Amygdala (tissue), 56 donors: ENCODE data around the gene DIAPH3.

Source experiments
- DNase-seq, 56 donors: peaks; one replicate each; lab custom pipeline; 2025; lab: John Stamatoyannopoulos, UW

DIAPH3 gene

GRCh38 chr13:60028021-60028420 lies 135.7 kb downstream of the DIAPH3 start:
- no peak for DNase-seq

DNA sequence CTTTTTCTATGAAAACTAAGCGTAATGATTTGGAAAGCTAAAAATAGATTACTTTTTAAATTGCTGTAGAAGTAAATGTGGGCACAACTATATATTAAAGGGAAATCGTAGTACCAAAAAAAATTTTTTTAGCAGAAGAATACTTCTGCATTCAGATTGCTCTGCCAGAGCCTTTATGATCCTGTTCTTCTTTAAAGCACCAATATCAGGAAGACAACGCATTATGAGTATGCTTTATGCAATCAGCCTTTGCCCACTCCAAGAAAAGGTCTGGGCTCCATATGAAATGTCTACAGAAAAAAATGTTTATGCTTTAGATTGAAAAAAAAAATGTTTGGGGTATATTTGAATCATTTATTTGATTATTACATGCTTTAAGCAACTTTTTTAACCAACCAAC lies 137.4 kb downstream of the DIAPH3 start:
- DNase-seq: no peak

DNA sequence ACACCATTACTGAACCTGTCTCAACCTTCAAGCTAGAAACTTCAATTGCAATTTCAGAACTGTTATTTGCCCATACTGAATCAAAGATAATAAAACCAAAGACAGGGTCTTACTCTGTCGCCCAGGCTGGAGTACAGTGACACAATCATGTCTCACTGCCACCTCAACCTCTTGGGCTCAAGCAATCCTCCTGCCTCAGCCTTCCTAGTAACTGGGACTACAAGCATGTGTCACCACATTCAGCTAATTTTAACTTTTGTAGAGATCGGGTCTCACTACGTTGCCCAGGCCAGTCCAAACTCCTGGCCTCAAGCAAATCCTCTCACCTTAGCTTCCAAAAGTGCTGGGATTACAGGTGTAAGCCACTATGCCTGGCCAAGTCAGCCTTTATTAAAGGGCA lies 143.4 kb downstream of the DIAPH3 start:
- DNase-seq: no peak

- DNase-seq: no peak
These were observed 144.4 kb downstream of the DIAPH3 start for GRCh38 chr13:60019119-60019993.

DNA sequence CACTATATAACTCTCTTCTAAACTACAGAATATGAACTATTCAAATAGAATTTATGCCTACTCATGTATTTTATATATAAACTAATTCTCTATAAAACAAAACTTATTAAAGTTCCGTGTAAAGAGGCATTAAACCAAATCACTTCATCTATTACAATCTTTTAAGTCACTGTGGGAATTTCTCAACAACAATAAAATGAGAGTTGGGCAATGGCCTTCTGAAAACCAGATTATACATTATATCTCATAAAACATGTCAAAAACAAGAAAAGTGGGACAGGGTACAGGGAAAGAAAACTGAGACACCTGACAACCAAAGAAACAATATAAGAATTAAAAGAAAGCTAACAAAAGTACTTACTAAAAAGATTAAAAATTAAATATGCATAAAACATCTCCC lies 145.2 kb downstream of the DIAPH3 start:
- no peak for DNase-seq

DNA sequence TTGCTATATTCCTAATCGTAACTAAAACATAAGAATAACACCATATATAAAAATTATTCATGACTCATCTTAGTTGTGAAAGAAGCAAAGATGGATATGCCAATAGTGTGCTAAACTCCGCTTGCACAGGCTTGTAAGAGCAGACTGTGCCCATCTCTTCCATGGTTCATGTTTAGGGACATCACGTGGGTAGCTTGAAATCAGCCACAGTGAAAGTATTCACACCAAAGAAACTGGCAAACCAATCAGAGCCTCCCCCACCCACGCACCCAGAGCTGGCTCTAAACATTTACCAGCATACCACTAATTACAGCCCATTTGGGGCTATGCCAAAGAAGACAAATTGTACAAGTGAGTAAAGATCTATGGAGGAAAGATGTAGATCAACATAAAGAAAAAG lies 147.5 kb downstream of the DIAPH3 start:
- no peak for DNase-seq

DNA sequence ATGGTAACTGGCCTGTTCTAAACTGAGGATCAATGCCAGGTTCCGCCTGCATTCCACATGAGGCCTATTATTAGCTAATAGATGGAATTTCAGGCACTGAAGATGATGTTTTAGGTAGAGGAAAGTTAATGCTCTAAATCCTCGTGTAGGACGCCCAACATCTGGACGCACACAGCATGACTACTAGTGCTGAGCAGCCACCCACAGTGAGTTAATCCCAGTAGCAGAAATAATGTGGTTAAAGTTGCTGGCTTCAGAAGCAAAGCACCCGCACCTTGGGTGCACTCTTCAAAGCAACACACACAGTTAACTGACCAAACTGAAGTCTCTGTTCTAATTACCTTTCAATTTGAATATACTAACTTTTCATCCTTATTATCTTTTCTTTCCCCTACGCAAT lies 150.6 kb downstream of the DIAPH3 start:
- no peak for DNase-seq

GRCh38 chr13:60012488-60012887 lies 151.2 kb downstream of the DIAPH3 start:
- no peak for DNase-seq

DNA sequence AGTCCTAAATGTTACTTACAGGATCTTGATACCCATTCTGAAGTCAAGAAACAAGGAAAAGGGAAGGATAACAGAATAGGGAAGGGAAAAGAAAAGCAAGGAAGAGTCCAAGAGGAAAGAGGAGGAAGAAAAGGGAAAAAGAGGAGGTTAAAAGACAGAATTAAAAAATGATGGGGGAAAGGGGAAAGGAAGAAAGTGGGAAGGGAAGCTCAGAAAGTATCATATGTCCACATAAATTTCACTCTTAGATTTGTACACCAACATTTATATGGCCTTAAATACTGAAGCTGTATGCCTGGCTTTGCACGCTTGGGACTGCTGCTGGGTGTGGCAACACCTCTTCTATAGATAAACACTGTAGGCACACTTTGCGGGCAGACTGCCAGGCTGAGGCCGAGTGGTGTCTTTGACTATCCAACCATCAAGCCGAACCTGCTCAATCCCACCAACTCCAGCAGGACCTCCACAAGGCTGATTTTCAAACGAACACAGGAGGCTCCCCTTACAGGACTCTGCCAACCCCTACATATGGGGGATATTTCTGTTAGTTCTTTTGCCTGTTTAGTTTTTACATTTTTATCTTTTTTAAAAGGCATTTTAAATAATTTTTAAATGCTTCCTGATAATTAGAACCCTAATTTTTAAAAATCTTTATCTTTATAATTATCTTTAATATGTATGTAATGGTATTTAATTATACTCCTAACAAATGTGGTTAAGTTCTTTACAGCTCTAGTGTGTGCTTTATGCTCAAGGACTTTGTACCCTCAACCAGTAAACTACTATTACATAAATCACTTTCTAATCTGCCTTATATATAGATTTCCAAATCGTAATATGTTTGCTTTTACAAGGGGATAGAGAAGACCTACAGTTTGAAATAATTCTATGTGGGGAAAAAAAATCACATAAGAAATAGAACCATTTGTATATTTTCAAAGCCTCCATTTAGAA lies 154.2 kb downstream of the DIAPH3 start:
- DNase-seq: no peak

DNA sequence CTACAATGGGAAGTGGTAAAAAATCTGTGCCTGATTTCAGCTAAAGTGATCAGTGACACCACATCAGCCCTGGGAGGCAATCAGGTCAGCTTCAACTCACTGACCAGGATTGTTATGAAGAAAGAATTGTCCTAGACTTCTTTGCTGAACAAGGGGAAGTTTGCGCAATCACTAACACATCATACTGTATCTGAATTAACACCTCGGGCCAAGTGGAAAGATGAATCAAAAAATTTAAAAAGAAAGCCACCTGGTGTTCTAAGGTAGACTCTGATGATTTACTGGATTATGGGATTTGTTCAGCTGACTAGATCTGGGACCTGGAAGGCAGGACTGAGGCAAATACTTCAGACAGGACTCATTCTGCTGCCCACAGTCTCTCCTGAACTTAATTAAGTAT lies 161.8 kb downstream of the DIAPH3 start:
- DNase-seq: no peak

GRCh38 chr13:60000976-60001375 lies 162.8 kb downstream of the DIAPH3 start:
- no peak for DNase-seq

GRCh38 chr13:60000081-60000480 lies 163.6 kb downstream of the DIAPH3 start:
- DNase-seq: no peak

DNA sequence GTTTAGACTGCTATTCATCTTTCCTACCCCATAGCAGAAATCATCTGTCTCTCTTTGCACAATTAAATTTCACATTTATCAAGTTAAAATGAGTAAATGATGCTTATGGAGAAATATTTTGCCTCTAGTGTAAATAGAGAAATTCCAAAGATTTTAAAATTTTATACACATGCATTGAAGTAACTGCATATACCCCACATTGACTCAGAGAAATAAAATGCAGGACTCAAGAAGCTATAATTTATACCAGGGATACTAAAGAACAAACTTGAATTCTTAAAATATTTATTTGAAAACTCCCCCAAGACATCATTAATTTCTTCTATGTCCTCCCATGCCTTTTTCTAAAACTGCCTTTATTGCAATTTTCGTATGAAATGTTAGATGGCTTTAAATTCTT lies 165.8 kb downstream of the DIAPH3 start:
- no peak for DNase-seq

DNA sequence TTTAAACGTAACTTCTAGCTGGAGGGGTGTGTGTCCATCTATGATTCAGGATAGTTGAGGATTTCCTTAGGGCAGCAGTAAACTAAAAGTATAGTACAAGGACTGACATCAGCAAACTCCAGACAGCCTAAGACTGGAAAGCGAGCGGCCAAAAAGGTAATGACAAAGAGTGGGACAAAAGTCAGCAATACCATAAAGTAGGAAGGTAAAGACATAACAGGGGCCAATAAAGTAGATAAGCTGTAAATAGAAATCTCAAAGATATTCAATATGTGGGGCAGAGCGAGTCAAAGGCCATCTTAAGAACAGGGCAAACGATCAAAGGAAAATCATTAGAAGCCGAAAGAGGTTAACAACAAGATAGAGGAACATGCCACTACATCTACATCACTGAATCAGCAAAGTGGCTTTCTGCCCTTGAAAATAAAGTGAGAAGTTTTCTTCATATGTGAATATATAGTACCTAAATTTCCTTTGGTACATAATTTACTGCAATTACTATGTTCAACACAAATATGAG lies 167.2 kb downstream of the DIAPH3 start:
- no peak for DNase-seq

DNA sequence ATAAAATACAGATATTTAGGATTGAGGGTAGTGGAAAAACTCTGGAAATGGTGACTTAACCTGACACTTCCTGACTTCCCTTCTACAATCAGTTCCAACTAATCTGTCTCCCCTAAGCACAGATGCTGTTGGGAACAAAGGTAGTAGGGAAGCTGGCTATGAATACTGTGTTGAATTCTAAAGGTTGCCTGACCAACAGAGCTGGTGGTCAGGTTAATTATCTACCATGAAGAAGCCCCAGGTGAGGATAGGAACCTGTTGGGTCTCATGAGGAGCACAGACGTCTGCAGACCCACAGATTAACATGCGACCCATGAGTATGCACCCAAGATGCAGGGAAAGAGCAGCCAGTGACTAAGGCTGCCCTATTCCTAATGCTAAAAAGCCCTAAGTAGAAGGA lies 172.3 kb downstream of the DIAPH3 start:
- DNase-seq: no peak

GRCh38 chr13:59982631-59983382 lies 180.9 kb downstream of the DIAPH3 start:
- no peak for DNase-seq

DNA sequence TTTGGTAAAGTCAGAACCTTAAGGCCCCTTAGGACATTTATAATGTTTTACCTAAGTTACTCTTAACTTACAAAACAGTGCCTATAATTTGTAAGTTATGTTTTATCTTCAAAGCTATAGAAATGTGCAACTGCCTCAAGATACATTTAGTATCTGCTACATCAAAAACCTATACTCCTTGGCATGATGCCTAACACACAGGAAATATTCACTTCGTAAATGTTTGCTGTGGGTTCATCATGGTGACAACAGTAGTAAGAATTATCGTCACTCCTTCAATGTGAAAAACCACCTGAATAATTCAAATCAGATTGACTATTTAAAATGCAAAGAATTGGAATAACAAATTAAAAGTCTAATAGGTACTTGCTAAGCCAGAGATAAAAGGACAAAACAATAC lies 184.1 kb downstream of the DIAPH3 start:
- DNase-seq: no peak

DNA sequence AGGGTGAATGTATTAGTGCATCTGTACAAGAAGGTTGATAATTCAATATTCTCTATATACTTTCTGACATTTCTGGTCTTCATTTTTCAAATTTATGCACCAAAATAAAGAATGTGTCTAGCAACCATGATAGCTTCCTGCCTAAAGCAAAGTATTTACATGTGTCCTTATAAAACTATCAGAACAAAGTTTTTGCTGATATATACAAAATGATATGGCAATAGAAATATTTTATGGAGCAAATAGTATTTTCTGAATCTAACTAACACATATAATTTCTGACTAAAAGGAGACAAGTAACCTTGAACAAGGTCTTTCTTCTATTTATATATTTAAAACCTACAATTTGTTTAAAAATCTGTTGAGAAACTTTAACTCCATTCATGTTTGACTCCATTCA lies 184.9 kb downstream of the DIAPH3 start:
- DNase-seq: no peak

GRCh38 chr13:59976856-59977255 lies 186.9 kb downstream of the DIAPH3 start:
- no peak for DNase-seq

DNA sequence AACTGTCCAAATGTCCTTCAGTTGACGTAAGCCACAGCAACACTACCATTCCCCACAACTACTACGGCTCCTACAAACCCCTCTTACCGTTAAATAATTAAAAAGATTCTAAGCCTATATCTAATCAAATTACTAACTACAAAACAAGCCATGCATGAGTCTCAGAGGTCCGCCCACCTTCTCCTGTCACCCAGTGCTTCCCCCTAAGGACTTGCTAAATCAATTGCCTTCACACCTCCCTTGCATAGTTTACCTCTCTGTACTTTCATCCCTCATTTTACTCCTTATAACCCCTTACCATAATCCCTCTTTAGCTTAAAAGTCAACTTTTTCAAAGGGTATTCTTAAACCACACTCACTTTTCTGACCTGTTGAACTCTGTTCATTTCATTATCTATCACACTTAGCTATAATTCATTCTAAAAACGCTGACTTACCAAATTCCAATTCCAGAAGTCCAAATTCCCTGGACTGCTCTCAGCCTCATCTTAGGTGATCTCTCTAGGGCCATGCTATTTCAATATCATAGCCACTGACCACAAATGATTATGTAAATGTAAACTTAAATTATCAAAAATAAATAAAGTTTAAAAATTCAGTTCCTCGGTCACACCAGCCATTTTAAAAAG lies 187.8 kb downstream of the DIAPH3 start:
- DNase-seq: no peak
